Neural crest cell (in vitro differentiated cells): Measurements from ENCODE around the gene ASH1L. TPM values are rescaled to one million over a fixed set of nuclear protein-coding genes. Genes with fewer than 3 reads are reported as not detected.

Experiments
- DNase-seq: peaks from one replicate; pipeline ENCODE4 v3.0.0; 2021; ENCODE audit warnings: low read depth, mixed read lengths, low spot score
- H3K27ac Mint-ChIP-seq: one replicate; pipeline ENCODE4 v1.8.0; 2021; ENCODE audit warnings: mild to moderate bottlenecking, mixed read lengths; ENCODE audit not compliant: unreplicated experiment
- H3K27me3 Mint-ChIP-seq: 2 replicates; pipeline ENCODE4 v1.8.0; 2021; ENCODE audit warnings: low read depth, mild to moderate bottlenecking, mixed read lengths
- H3K36me3 Mint-ChIP-seq: 2 replicates; pipeline ENCODE4 v1.8.0; 2021; ENCODE audit warnings: low read depth, mild to moderate bottlenecking, mixed read lengths
- H3K4me1 Mint-ChIP-seq: 2 replicates; pipeline ENCODE4 v1.8.0; 2021; ENCODE audit warnings: mixed read lengths
- H3K4me3 Mint-ChIP-seq: one replicate; pipeline ENCODE4 v1.8.0; 2021; ENCODE audit warnings: mild to moderate bottlenecking, mixed read lengths
- H3K9me3 Mint-ChIP-seq: 2 replicates; pipeline ENCODE4 v1.8.0; 2021; ENCODE audit warnings: mixed read lengths
- total RNA-seq: library from RNA; stranded (reverse); gene quantifications from 2 replicates; pipeline ENCODE4 v1.2.1, GENCODE V29; 2021
- TF ChIP-seq, protein P1 (sequence below): fragments of 200-600 bp; sonication (generic); conservative IDR thresholded peaks from 2 replicates; pipeline ENCODE4 v1.5.0; 2021; ENCODE audit warnings: antibody characterized with exemption, mild to moderate bottlenecking

Gene ASH1L
- total RNA-seq, 1 donor from 2014 or later = 35.4 TPM

DNA sequence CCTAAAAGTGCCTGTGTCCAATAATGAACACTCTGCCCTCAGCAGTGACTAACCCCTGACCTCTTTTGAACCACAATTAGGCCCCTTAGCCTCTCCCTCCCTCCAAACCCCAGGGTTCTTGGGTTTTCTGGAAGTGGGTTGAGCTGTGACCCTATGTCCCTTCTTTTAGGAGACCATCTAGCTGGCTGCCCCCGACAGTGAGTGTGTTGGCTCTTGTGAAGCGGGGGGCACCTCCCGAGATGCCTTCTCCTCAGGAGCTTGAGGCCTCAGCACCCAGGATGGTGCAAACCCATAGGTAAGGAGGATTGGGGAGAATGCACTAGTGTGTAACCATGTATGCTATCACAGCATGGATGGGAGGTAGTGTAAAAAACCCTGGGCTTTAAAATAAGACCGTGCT, 234.6 kb downstream of the ASH1L start:
- TF ChIP-seq, protein P1, sequence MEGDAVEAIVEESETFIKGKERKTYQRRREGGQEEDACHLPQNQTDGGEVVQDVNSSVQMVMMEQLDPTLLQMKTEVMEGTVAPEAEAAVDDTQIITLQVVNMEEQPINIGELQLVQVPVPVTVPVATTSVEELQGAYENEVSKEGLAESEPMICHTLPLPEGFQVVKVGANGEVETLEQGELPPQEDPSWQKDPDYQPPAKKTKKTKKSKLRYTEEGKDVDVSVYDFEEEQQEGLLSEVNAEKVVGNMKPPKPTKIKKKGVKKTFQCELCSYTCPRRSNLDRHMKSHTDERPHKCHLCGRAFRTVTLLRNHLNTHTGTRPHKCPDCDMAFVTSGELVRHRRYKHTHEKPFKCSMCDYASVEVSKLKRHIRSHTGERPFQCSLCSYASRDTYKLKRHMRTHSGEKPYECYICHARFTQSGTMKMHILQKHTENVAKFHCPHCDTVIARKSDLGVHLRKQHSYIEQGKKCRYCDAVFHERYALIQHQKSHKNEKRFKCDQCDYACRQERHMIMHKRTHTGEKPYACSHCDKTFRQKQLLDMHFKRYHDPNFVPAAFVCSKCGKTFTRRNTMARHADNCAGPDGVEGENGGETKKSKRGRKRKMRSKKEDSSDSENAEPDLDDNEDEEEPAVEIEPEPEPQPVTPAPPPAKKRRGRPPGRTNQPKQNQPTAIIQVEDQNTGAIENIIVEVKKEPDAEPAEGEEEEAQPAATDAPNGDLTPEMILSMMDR = no peak

DNA sequence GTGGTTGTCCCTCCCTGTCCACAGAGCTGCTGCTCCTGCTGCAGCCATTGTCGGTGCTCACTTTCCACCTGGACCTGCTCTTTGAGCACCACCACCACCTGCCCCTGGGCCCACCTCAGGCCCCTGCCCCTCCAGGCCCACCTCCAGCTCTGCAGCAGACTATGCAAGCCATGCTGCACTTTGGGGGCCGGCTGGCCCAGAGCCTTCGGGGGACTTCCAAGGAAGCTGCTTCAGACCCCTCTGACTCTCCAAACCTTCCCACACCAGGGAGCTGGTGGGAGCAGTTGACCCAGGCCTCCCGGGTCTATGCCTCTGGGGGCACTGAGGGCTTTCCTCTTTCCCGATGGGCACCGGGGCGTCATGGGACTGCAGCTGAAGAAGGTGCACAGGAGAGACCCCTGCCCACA, 236.0 kb downstream of the ASH1L start:
- Mint-ChIP-seq H3K27me3 (peaks cover 6% of the 10 kb centered on the region), H3K4me1 (peaks cover 24% of the 10 kb centered on the region), H3K4me3 (peak overlapping the region; percentile 89), H3K9me3 (no peaks in the 10 kb centered on the region), H3K36me3 (peaks cover 7% of the 10 kb centered on the region), H3K27ac (no peak overlapping the region)
- TF ChIP-seq, protein P1 = no peak
- no peak for DNase-seq

More for the DNA sequence above, 234.6 kb downstream of the ASH1L start:
- Mint-ChIP-seq H3K4me3 (peak overlapping the region; percentile 80), H3K36me3 (peaks cover 7% of the 10 kb centered on the region), H3K27me3 (peaks cover 6% of the 10 kb centered on the region), H3K4me1 (peaks cover 13% of the 10 kb centered on the region), H3K9me3 (no peaks in the 10 kb centered on the region), H3K27ac (no peak overlapping the region)
- DNase-seq = no peak

DNA sequence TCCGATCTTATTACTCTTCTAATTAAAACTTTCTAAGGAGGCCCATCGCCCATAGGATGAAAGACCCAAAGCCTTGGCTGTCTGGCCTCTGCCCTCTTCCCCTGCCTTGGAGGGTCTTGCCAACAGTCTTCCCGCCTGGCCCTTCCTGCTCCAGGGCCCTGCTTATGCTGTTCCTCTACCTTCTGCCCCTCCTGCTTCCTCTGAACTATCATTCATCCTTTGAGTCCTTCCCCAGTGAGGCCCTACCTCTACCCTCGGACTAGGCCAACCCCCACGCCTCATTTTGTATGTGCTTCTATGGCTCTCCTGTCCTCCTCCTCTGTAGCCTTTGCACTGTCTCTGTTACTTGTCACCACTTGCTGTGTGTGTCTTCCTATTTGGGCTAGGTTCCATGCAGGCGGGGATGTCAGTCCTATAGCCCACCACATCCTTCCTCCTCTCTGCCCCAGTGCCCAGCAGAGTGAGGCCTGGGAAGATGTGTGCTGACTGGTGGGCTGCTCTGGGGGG, 236.5 kb downstream of the ASH1L start:
- Mint-ChIP-seq H3K9me3 (no peaks in the 10 kb centered on the region), H3K4me1 (peaks cover 29% of the 10 kb centered on the region), H3K27me3 (peaks cover 9% of the 10 kb centered on the region), H3K4me3 (peak overlapping the region; percentile 89), H3K36me3 (peaks cover 5% of the 10 kb centered on the region), H3K27ac (peak overlapping the region; percentile 60)
- TF ChIP-seq, protein P1 = no peak
- DNase-seq = no peak

DNA sequence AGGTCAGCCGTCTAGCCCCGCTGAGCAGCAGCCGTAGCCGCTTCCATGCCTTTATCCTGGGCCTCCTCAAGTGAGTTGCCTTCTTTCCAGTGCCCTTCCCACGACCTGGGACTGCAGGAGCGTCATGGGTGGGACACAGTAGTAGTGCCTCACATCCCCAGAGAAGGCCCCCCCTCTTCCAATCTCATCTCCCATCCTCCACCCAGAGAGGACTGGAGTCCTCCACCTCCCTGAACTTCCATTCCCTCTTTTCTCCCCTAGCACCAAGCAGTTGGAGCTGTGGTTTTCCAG, 237.1 kb downstream of the ASH1L start:
- TF ChIP-seq, protein P1 = no peak
- Mint-ChIP-seq H3K4me3 (peak overlapping the region; percentile 89), H3K4me1 (peaks cover 35% of the 10 kb centered on the region), H3K36me3 (no peaks in the 10 kb centered on the region), H3K27me3 (peaks cover 11% of the 10 kb centered on the region), H3K9me3 (no peaks in the 10 kb centered on the region), H3K27ac (no peak overlapping the region)
- DNase-seq = no peak

DNA sequence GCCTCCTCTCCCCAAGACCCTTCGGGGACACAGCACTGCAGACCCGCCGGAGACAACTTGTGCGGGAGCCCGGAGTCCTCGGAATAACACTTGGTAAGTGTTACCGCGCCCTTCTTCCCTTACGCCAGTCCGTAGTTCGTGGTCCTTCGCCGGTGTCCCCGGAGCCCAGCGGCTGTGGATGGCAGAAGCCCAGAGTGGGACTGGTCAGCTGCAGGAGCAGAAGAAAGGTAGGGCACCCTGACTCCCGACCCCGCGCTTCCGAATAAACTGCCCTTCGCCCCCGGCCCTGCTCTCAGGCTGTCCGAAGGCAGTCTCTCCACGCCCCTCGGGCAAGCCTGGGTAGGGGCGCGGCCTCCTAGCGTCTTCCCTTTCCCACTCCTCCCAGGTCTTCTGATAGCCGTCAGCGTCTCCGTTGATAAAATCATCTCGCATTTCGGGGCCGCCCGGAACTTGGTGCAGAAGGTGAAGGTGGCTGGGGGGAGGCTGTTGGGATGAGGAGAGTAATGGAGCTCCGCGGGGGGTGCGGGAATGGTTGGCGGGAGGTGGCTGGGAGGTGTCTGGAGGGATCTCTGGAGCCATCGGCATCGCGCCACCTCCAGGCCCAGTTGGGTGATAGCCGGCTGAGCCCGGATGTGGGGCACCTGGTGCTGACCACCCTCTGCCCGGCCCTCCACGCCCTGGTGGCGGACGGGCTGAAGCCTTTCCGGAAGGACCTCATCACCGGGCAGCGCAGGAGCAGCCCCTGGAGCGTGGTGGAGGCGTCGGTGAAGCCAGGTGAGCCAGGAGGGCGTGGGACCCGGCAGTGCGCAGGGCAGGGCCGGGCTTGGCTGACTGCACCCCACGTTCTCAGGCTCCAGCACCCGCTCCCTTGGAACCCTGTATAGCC, 237.6 kb downstream of the ASH1L start:
- Mint-ChIP-seq H3K4me3 (peak overlapping the region; percentile 94), H3K27ac (peak overlapping the region; percentile 62), H3K9me3 (no peaks in the 10 kb centered on the region), H3K36me3 (peaks cover 4% of the 10 kb centered on the region), H3K4me1 (peaks cover 41% of the 10 kb centered on the region), H3K27me3 (peaks cover 17% of the 10 kb centered on the region)
- TF ChIP-seq, protein P1 = peak; percentile 58
- peak; percentile 56 for DNase-seq
